Measurements from ENCODE around the gene MARK2.

- TF ChIP-seq, protein P1, sequence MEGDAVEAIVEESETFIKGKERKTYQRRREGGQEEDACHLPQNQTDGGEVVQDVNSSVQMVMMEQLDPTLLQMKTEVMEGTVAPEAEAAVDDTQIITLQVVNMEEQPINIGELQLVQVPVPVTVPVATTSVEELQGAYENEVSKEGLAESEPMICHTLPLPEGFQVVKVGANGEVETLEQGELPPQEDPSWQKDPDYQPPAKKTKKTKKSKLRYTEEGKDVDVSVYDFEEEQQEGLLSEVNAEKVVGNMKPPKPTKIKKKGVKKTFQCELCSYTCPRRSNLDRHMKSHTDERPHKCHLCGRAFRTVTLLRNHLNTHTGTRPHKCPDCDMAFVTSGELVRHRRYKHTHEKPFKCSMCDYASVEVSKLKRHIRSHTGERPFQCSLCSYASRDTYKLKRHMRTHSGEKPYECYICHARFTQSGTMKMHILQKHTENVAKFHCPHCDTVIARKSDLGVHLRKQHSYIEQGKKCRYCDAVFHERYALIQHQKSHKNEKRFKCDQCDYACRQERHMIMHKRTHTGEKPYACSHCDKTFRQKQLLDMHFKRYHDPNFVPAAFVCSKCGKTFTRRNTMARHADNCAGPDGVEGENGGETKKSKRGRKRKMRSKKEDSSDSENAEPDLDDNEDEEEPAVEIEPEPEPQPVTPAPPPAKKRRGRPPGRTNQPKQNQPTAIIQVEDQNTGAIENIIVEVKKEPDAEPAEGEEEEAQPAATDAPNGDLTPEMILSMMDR (optimal IDR thresholded peaks at IDR 0.05 in 1 of 3, IDR thresholded peaks at IDR 0.05 in 1 of 3, conservative IDR thresholded peaks at IDR 0.05 in 1 of 3; ENCODE audit: extremely low read depth in 1 of 3, insufficient read depth in 2 of 3, low read length in 3 of 3): no peak
- no peak for TF ChIP-seq EZH2 (IDR thresholded peaks at IDR 0.05; ENCODE audit: low read length)
Observed at GRCh38 chr11:63816166-63816565, 22.7 kb upstream of the MARK2 start.

Data from keratinocyte (primary cell).